OCI-LY7 (cell line): ENCODE results near the gene SNRNP48. TPM values are rescaled to one million over a fixed set of nuclear protein-coding genes. Genes with fewer than 3 reads are reported as not detected.

Experiments used
- BruUV-seq: library from RNA; stranded (reverse); fragments of 400-500 nt; replicated peaks from 2 replicates; lab custom pipeline; 2021; lab: Mats Ljungman, UMichigan
- CTCF ChIA-PET: fragments of 300-600 bp; sonication (Branson Sonifier 250); formaldehyde crosslinking; loops from one replicate; lab custom pipeline; 2022; ENCODE audit warnings: antibody characterized with exemption; ENCODE audit not compliant: unreplicated experiment; lab: Charles Lee
- POLR2A ChIA-PET: fragments of 300-600 bp; sonication (Branson Sonifier 250); formaldehyde crosslinking; loops from one replicate; lab custom pipeline; 2022; ENCODE audit warnings: antibody characterized with exemption; lab: Charles Lee
- DNase-seq: peaks from one replicate; pipeline ENCODE4 v3.0.0-alpha.2; 2015; ENCODE audit warnings: low spot score
- H2AFZ ChIP-seq: fragments of 200-600 bp; sonication (generic), shearing (Covaris generic); 2 replicates; pipeline ENCODE4 v1.6.1; 2014; ENCODE audit warnings: mild to moderate bottlenecking, antibody characterized with exemption, low read length, moderate library complexity
- H3K27ac ChIP-seq: fragments of 200-600 bp; sonication (generic); 2 replicates; pipeline ENCODE4 v1.5.1; 2014; ENCODE audit warnings: mixed run types, low read depth, mild to moderate bottlenecking, moderate library complexity, low read length, inconsistent platforms; ENCODE audit not compliant: poor library complexity, severe bottlenecking
- H3K36me3 ChIP-seq: fragments of 200-600 bp; sonication (generic); 2 replicates; pipeline ENCODE4 v1.6.1; 2014; ENCODE audit warnings: mild to moderate bottlenecking, antibody characterized with exemption, low read length, moderate library complexity, mixed read lengths; ENCODE audit not compliant: insufficient read depth
- H3K4me1 ChIP-seq: fragments of 200-600 bp; sonication (generic); 2 replicates; pipeline ENCODE4 v1.5.1; 2014; ENCODE audit warnings: mild to moderate bottlenecking, low read length; ENCODE audit not compliant: insufficient read depth, poor library complexity, severe bottlenecking
- H3K4me2 ChIP-seq: fragments of 200-600 bp; sonication (generic); 2 replicates; pipeline ENCODE4 v1.6.1; 2014; ENCODE audit warnings: mild to moderate bottlenecking, low read length
- H3K4me3 ChIP-seq: fragments of 200-600 bp; sonication (generic); 2 replicates; pipeline ENCODE4 v1.5.1; 2014; ENCODE audit warnings: mild to moderate bottlenecking, low read depth, low read length; ENCODE audit not compliant: poor library complexity, severe bottlenecking
- H3K79me2 ChIP-seq: fragments of 200-600 bp; sonication (generic); 2 replicates; pipeline ENCODE4 v1.6.1; 2016; ENCODE audit warnings: low read depth, mild to moderate bottlenecking, low read length, moderate library complexity, mixed read lengths; ENCODE audit not compliant: insufficient read depth
- H3K9me2 ChIP-seq: fragments of 200-600 bp; sonication (generic); 2 replicates; pipeline ENCODE4 v1.6.1; 2016; ENCODE audit warnings: mild to moderate bottlenecking, low read length, mixed read lengths; ENCODE audit not compliant: insufficient read depth
- H3K9me3 ChIP-seq: fragments of 200-600 bp; sonication (generic); 2 replicates; pipeline ENCODE4 v1.6.1; 2014; ENCODE audit warnings: mild to moderate bottlenecking, mixed run types, low read length, mixed read lengths
- H4K20me1 ChIP-seq: fragments of 200-600 bp; sonication (generic); 2 replicates; pipeline ENCODE4 v1.6.1; 2014; ENCODE audit warnings: mild to moderate bottlenecking, antibody characterized with exemption, low read length, moderate library complexity, mixed read lengths; ENCODE audit not compliant: insufficient read depth
- EZH2phosphoT487 ChIP-seq: fragments of 200-600 bp; sonication (generic); IDR thresholded peaks from 2 replicates; pipeline ENCODE4 v1.6.1; 2018; ENCODE audit warnings: low read depth, borderline replicate concordance, mild to moderate bottlenecking, mixed run types, antibody characterized with exemption, low read length, moderate library complexity, mixed read lengths
- intact Hi-C: fragments of 100-400 bp; cut with micrococcal nuclease; formaldehyde crosslinking; loops from one replicate; pipeline ENCODE4 v1.10.0; 2022; ENCODE audit not compliant: unreplicated experiment
- total RNA-seq, 2 experiments: library from RNA; depleted of rRNA in 1 of 2; stranded (reverse); fragments of >200 nt in 1 of 2; shearing (Covaris generic) in 1 of 2; gene quantifications; 2 replicates each; pipeline ENCODE4 v1.2.3, GENCODE V29; 2014 to 2022
- TF ChIP-seq, protein P1 (sequence below): fragments of 200-600 bp; sonication (generic); conservative IDR thresholded peaks from 2 replicates; pipeline ENCODE4 v1.5.1; 2014; ENCODE audit warnings: mild to moderate bottlenecking, antibody characterized with exemption, low read length, moderate library complexity, mixed read lengths

SNRNP48 gene
- total RNA-seq, 2 experiments from 2014 or later: 24.1 to 30.2 TPM

DNA sequence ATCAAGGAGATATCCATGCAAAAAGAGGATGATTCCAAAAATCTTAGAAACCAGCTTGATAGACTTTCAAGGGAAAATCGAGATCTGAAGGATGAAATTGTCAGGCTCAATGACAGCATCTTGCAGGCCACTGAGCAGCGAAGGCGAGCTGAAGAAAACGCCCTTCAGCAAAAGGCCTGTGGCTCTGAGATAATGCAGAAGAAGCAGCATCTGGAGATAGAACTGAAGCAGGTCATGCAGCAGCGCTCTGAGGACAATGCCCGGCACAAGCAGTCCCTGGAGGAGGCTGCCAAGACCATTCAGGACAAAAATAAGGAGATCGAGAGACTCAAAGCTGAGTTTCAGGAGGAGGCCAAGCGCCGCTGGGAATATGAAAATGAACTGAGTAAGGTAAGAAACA lies 10.1 kb upstream of the SNRNP48 start:
- CTCF ChIA-PET: no interaction called here
- no TSS peak for BruUV-seq
- Histone ChIP-seq H3K9me2 (no peaks in the 10 kb centered on the region), H3K9me3 (no peaks in the 10 kb centered on the region), H2AFZ (no peak overlapping the region), H3K4me1 (no peaks in the 10 kb centered on the region), H4K20me1 (no peaks in the 10 kb centered on the region), H3K4me2 (no peak overlapping the region), H3K36me3 (no peaks in the 10 kb centered on the region), H3K4me3 (no peak overlapping the region), H3K27ac (no peak overlapping the region), H3K79me2 (no peaks in the 10 kb centered on the region)
- no peak for DNase-seq
- POLR2A ChIA-PET: interaction anchor here (0.9 to 2.7 kb wide), 3 partner anchors 10 to 21 kb away, joined by 4 to 10 read pairs (median 5); no protein-coding TSS in a partner anchor
- intact Hi-C loops: no loop called here
- TF ChIP-seq, protein P1, sequence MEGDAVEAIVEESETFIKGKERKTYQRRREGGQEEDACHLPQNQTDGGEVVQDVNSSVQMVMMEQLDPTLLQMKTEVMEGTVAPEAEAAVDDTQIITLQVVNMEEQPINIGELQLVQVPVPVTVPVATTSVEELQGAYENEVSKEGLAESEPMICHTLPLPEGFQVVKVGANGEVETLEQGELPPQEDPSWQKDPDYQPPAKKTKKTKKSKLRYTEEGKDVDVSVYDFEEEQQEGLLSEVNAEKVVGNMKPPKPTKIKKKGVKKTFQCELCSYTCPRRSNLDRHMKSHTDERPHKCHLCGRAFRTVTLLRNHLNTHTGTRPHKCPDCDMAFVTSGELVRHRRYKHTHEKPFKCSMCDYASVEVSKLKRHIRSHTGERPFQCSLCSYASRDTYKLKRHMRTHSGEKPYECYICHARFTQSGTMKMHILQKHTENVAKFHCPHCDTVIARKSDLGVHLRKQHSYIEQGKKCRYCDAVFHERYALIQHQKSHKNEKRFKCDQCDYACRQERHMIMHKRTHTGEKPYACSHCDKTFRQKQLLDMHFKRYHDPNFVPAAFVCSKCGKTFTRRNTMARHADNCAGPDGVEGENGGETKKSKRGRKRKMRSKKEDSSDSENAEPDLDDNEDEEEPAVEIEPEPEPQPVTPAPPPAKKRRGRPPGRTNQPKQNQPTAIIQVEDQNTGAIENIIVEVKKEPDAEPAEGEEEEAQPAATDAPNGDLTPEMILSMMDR: no peak
- no peak for TF ChIP-seq EZH2phosphoT487

DNA sequence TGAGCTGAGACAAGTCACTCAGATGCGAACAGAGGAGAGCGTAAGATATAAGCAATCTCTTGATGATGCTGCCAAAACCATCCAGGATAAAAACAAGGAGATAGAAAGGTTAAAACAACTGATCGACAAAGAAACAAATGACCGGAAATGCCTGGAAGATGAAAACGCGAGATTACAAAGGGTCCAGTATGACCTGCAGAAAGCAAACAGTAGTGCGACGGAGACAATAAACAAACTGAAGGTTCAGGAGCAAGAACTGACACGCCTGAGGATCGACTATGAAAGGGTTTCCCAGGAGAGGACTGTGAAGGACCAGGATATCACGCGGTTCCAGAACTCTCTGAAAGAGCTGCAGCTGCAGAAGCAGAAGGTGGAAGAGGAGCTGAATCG lies 9.5 kb upstream of the SNRNP48 start:
- Histone ChIP-seq H2AFZ (no peak overlapping the region), H3K27ac (no peak overlapping the region), H3K4me3 (no peak overlapping the region), H3K79me2 (no peaks in the 10 kb centered on the region), H3K4me1 (no peaks in the 10 kb centered on the region), H3K4me2 (no peak overlapping the region), H3K36me3 (no peaks in the 10 kb centered on the region), H3K9me2 (no peaks in the 10 kb centered on the region), H4K20me1 (no peaks in the 10 kb centered on the region), H3K9me3 (no peaks in the 10 kb centered on the region)
- TF ChIP-seq, protein P1: no peak
- TF ChIP-seq EZH2phosphoT487: no peak
- ChIA-PET POLR2A (interaction anchor here (0.6 to 2.7 kb wide), 4 partner anchors 9 to 183 kb away, joined by 3 to 10 read pairs (median 4); no protein-coding TSS in a partner anchor), CTCF (no interaction called here)
- no peak for DNase-seq
- intact Hi-C loops: no loop called here
- no TSS peak for BruUV-seq

DNA sequence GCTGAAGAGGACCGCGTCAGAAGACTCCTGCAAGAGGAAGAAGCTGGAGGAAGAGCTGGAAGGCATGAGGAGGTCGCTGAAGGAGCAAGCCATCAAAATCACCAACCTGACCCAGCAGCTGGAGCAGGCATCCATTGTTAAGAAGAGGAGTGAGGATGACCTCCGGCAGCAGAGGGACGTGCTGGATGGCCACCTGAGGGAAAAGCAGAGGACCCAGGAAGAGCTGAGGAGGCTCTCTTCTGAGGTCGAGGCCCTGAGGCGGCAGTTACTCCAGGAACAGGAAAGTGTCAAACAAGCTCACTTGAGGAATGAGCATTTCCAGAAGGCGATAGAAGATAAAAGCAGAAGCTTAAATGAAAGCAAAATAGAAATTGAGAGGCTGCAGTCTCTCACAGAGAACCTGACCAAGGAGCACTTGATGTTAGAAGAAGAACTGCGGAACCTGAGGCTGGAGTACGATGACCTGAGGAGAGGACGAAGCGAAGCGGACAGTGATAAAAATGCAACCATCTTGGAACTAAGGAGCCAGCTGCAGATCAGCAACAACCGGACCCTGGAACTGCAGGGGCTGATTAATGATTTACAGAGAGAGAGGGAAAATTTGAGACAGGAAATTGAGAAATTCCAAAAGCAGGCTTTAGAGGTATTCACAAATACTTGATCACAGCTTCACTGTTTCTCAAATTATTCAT lies 8.9 kb upstream of the SNRNP48 start:
- no peaks in the 10 kb centered on the region for H3K4me1 ChIP-seq
- no TSS peak for BruUV-seq
- no peak overlapping the region for H3K4me3 ChIP-seq
- H2AFZ ChIP-seq: no peak overlapping the region
- H3K4me2 ChIP-seq: no peak overlapping the region
- TF ChIP-seq, protein P1: no peak
- no peak for TF ChIP-seq EZH2phosphoT487
- intact Hi-C loops: no loop called here
- no peaks in the 10 kb centered on the region for H3K9me3 ChIP-seq
- H3K36me3 ChIP-seq: no peaks in the 10 kb centered on the region
- DNase-seq: no peak
- no peaks in the 10 kb centered on the region for H3K9me2 ChIP-seq
- CTCF ChIA-PET: no interaction called here
- H3K79me2 ChIP-seq: no peaks in the 10 kb centered on the region
- no peaks in the 10 kb centered on the region for H4K20me1 ChIP-seq
- no peak overlapping the region for H3K27ac ChIP-seq
- POLR2A ChIA-PET: interaction anchor here (0.6 to 2.7 kb wide), 4 partner anchors 8 to 182 kb away, joined by 3 to 10 read pairs (median 5); no protein-coding TSS in a partner anchor
